GM21526 (cell line): ENCODE results near the gene RIMBP2.

ENCODE experiments used
- ATAC-seq: cut with Tn5 transposase; IDR thresholded peaks from one replicate; pipeline ENCODE4 v1.9.1; 2021; ENCODE audit warnings: moderate library complexity; ENCODE audit not compliant: unreplicated experiment, low FRiP score

RIMBP2 gene

GRCh38 chr12:130581782-130582181, 134.3 kb downstream of the RIMBP2 start:
- no peak for ATAC-seq

- no peak for ATAC-seq
These were observed 136.9 kb downstream of the RIMBP2 start for GRCh38 chr12:130579231-130579630.

- ATAC-seq = no peak
These were observed 138.7 kb downstream of the RIMBP2 start for GRCh38 chr12:130577351-130577750.

GRCh38 chr12:130576371-130576816, 139.7 kb downstream of the RIMBP2 start:
- ATAC-seq = no peak

GRCh38 chr12:130574402-130574801, 141.7 kb downstream of the RIMBP2 start:
- no peak for ATAC-seq

- no peak for ATAC-seq
These were observed 142.3 kb downstream of the RIMBP2 start for GRCh38 chr12:130573766-130574165.

GRCh38 chr12:130573235-130573634, 142.9 kb downstream of the RIMBP2 start:
- no peak for ATAC-seq

- ATAC-seq = no peak
These were observed 143.5 kb downstream of the RIMBP2 start for GRCh38 chr12:130572553-130572952.

- no peak for ATAC-seq
These were observed 144.4 kb downstream of the RIMBP2 start for GRCh38 chr12:130571734-130572133.

GRCh38 chr12:130571089-130571488, 145.0 kb downstream of the RIMBP2 start:
- no peak for ATAC-seq

- no peak for ATAC-seq
These were observed 146.6 kb downstream of the RIMBP2 start for GRCh38 chr12:130569521-130569920.

GRCh38 chr12:130568501-130568900, 147.6 kb downstream of the RIMBP2 start:
- no peak for ATAC-seq

- ATAC-seq = no peak
These were observed 148.1 kb downstream of the RIMBP2 start for GRCh38 chr12:130568041-130568440.

GRCh38 chr12:130566446-130567155, 149.5 kb downstream of the RIMBP2 start:
- no peak for ATAC-seq

GRCh38 chr12:130565189-130565588, 150.9 kb downstream of the RIMBP2 start:
- no peak for ATAC-seq

- no peak for ATAC-seq
These were observed 152.8 kb downstream of the RIMBP2 start for GRCh38 chr12:130563323-130563722.

GRCh38 chr12:130562716-130563115, 153.4 kb downstream of the RIMBP2 start:
- ATAC-seq = no peak

GRCh38 chr12:130560321-130560720, 155.8 kb downstream of the RIMBP2 start:
- no peak for ATAC-seq

- no peak for ATAC-seq
These were observed 156.3 kb downstream of the RIMBP2 start for GRCh38 chr12:130559806-130560205.

- ATAC-seq = no peak
These were observed 158.0 kb downstream of the RIMBP2 start for GRCh38 chr12:130557886-130558765.

- no peak for ATAC-seq
These were observed 158.9 kb downstream of the RIMBP2 start for GRCh38 chr12:130557201-130557600.
